ENCODE measurements around the gene SPAAR. TPM values are rescaled to one million over a fixed set of nuclear protein-coding genes. Genes with fewer than 3 reads are reported as not detected.
"Not testable (repeated sequence)": the region's sequence is repeated elsewhere in the genome, so short reads cannot be mapped to it uniquely, and the experiment has no call there.

SPAAR gene
- polyA plus RNA-seq, 1 experiment = 0.32 TPM

GRCh38 chr9:35871545-35871944, 37.7 kb upstream of the SPAAR start:
- ChIA-PET POLR2A (no interaction called here), CTCF (interaction anchor here (1.2 to 4.6 kb wide), 2 partner anchors 10 to 81 kb away, joined by 3 to 23 read pairs; no protein-coding TSS in a partner anchor)
- no peak overlapping the region for H3K4me3 ChIP-seq (ENCODE audit: low read depth, low read length)
- no peaks in the 10 kb centered on the region for H3K27me3 ChIP-seq (ENCODE audit: control insufficient read depth, insufficient read depth, low read length)
- no peak for DNase-seq (ENCODE audit: low read depth)
- H3K36me3 ChIP-seq (ENCODE audit: control insufficient read depth, insufficient read depth, low read length) = no peaks in the 10 kb centered on the region
- TF ChIP-seq, protein P1, sequence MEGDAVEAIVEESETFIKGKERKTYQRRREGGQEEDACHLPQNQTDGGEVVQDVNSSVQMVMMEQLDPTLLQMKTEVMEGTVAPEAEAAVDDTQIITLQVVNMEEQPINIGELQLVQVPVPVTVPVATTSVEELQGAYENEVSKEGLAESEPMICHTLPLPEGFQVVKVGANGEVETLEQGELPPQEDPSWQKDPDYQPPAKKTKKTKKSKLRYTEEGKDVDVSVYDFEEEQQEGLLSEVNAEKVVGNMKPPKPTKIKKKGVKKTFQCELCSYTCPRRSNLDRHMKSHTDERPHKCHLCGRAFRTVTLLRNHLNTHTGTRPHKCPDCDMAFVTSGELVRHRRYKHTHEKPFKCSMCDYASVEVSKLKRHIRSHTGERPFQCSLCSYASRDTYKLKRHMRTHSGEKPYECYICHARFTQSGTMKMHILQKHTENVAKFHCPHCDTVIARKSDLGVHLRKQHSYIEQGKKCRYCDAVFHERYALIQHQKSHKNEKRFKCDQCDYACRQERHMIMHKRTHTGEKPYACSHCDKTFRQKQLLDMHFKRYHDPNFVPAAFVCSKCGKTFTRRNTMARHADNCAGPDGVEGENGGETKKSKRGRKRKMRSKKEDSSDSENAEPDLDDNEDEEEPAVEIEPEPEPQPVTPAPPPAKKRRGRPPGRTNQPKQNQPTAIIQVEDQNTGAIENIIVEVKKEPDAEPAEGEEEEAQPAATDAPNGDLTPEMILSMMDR (IDR thresholded peaks at IDR 0.05; ENCODE audit: insufficient read depth, low read depth, low read length) = no peak

DNA sequence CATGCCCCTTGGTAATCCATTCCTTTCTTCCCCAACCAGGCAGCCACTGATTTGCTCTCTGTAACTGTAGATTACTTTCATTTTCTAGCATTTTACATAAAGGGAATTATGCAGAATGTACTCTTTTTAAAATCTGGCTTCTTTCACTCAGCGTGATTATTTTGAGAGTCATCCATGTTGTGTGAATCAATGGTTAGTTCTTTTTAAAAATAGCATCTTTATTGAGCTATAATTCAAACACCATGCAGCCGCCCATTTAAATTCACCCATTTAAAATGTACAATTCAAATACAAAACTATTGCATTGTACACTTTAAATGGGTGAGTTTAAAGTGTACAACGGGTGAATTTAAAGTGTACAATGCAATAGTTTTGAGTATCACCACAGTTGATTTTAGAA, 36.8 kb upstream of the SPAAR start:
- TF ChIP-seq, protein P1 (IDR thresholded peaks at IDR 0.05; ENCODE audit: insufficient read depth, low read depth, low read length) = no peak
- H3K27me3 ChIP-seq (ENCODE audit: control insufficient read depth, insufficient read depth, low read length) = no peaks in the 10 kb centered on the region
- DNase-seq (ENCODE audit: low read depth) = no peak
- ChIA-PET POLR2A (no interaction called here), CTCF (interaction anchor here (1.2 to 1.3 kb wide), 2 partner anchors 9 to 10 kb away, joined by 4 to 6 read pairs; no protein-coding TSS in a partner anchor)
- no peak overlapping the region for H3K4me3 ChIP-seq (ENCODE audit: low read depth, low read length)
- H3K36me3 ChIP-seq (ENCODE audit: control insufficient read depth, insufficient read depth, low read length) = no peaks in the 10 kb centered on the region

GRCh38 chr9:35882263-35882848, 26.9 kb upstream of the SPAAR start:
- ChIA-PET CTCF (interaction anchor here (0.6 to 5.1 kb wide), 44 partner anchors 9 to 154 kb away, joined by 3 to 92 read pairs (median 5); partner anchors contain the start of genes FAM221B, HINT2, HRCT1 and NPR2), POLR2A (interaction anchor here (0.6 kb wide), 3 partner anchors 44 to 344 kb away, joined by 3 to 4 read pairs (median 3); partner anchors contain the start of gene HINT2)
- TF ChIP-seq, protein P1 (IDR thresholded peaks at IDR 0.05; ENCODE audit: insufficient read depth, low read depth, low read length) = peak; percentile 99
- H3K36me3 ChIP-seq (ENCODE audit: control insufficient read depth, insufficient read depth, low read length) = no peaks in the 10 kb centered on the region
- DNase-seq (ENCODE audit: low read depth) = peak; percentile 20
- no peak overlapping the region for H3K4me3 ChIP-seq (ENCODE audit: low read depth, low read length)
- no peaks in the 10 kb centered on the region for H3K27me3 ChIP-seq (ENCODE audit: control insufficient read depth, insufficient read depth, low read length)

GRCh38 chr9:35882996-35883395, 26.3 kb upstream of the SPAAR start:
- TF ChIP-seq, protein P1 (IDR thresholded peaks at IDR 0.05; ENCODE audit: insufficient read depth, low read depth, low read length) = no peak
- CTCF ChIA-PET = interaction anchor here (1.0 to 5.1 kb wide), 22 partner anchors 10 to 141 kb away, joined by 3 to 92 read pairs (median 6); partner anchors contain the start of genes FAM221B, HRCT1, NPR2 and OR13J1
- Histone ChIP-seq H3K27me3 (ENCODE audit: control insufficient read depth, insufficient read depth, low read length) (no peaks in the 10 kb centered on the region), H3K4me3 (ENCODE audit: low read depth, low read length) (no peak overlapping the region), H3K36me3 (ENCODE audit: control insufficient read depth, insufficient read depth, low read length) (no peaks in the 10 kb centered on the region)
- POLR2A ChIA-PET = no interaction called here
- DNase-seq (ENCODE audit: low read depth) = no peak

- CTCF ChIA-PET = interaction anchor here (1.0 to 1.9 kb wide), 4 partner anchors 57 to 96 kb away, joined by 3 to 14 read pairs (median 6); no protein-coding TSS in a partner anchor
- H3K4me3 ChIP-seq (ENCODE audit: low read depth, low read length); POLR2A ChIA-PET; H3K36me3 ChIP-seq (ENCODE audit: control insufficient read depth, insufficient read depth, low read length); H3K27me3 ChIP-seq (ENCODE audit: control insufficient read depth, insufficient read depth, low read length); DNase-seq (ENCODE audit: low read depth): not testable (repeated sequence)
These were observed 24.4 kb upstream of the SPAAR start for GRCh38 chr9:35884908-35885307.
